HepG2 (cell line): ENCODE data around the gene SGK1. TPM values are rescaled to one million over a fixed set of nuclear protein-coding genes. Genes with fewer than 3 reads are reported as not detected.

Source experiments
- BCL6 ChIP-seq: IDR thresholded peaks from 2 replicates; pipeline ENCODE4 v1.6.1; 2016; ENCODE audit warnings: missing genetic modification reagents, missing compliant biosample characterization
- DR1 ChIP-seq: sonication (generic); formaldehyde crosslinking; IDR thresholded peaks from 2 replicates; pipeline ENCODE4 v1.8.0; 2021; ENCODE audit warnings: mild to moderate bottlenecking, missing genetic modification reagents, inconsistent platforms
- HOXA5 ChIP-seq: sonication (generic); formaldehyde crosslinking; IDR thresholded peaks from 2 replicates; pipeline ENCODE4 v1.4.0; 2020; ENCODE audit warnings: missing genetic modification reagents
- JARID2 ChIP-seq: sonication (generic); formaldehyde crosslinking; IDR thresholded peaks from 2 replicates; pipeline ENCODE4 v1.8.1; 2023; ENCODE audit warnings: missing genetic modification reagents, inconsistent platforms; ENCODE audit not compliant: insufficient replicate concordance
- RAD21 ChIP-seq: fragments of 450-650 bp; formaldehyde crosslinking; IDR thresholded peaks from 2 replicates; pipeline ENCODE4 v1.5.0; 2020; ENCODE audit warnings: mild to moderate bottlenecking
- RXRB ChIP-seq: IDR thresholded peaks from 2 replicates; pipeline ENCODE4 v1.6.1; 2016; ENCODE audit warnings: borderline replicate concordance, missing genetic modification reagents, missing compliant biosample characterization
- SAFB2 ChIP-seq: sonication (generic); formaldehyde crosslinking; IDR thresholded peaks from 2 replicates; pipeline ENCODE4 v1.5.1; 2020; ENCODE audit warnings: missing genetic modification reagents, low read depth, mild to moderate bottlenecking, borderline replicate concordance
- SNAPC4 ChIP-seq: sonication (generic); formaldehyde crosslinking; IDR thresholded peaks from 2 replicates; pipeline ENCODE4 v1.4.0; 2020; ENCODE audit warnings: mild to moderate bottlenecking, missing genetic modification reagents
- SRF ChIP-seq: IDR thresholded peaks from 2 replicates; pipeline ENCODE4 v1.6.1; 2011; ENCODE audit warnings: mild to moderate bottlenecking, low read depth, low read length, moderate library complexity
- ZNF17 ChIP-seq: sonication (generic); formaldehyde crosslinking; IDR thresholded peaks from 2 replicates; pipeline ENCODE4 v1.5.0; 2020; ENCODE audit warnings: mild to moderate bottlenecking, missing genetic modification reagents
- ZNF337 ChIP-seq: sonication (generic); formaldehyde crosslinking; IDR thresholded peaks from 2 replicates; pipeline ENCODE4 v1.5.1; 2020; ENCODE audit warnings: missing genetic modification reagents, low read depth, mild to moderate bottlenecking, borderline replicate concordance
- ZNF343 ChIP-seq: sonication (generic); formaldehyde crosslinking; IDR thresholded peaks from 2 replicates; pipeline ENCODE4 v1.4.0; 2020; ENCODE audit warnings: mild to moderate bottlenecking, missing genetic modification reagents
- ZNF557 ChIP-seq: sonication (generic); formaldehyde crosslinking; IDR thresholded peaks from 2 replicates; pipeline ENCODE4 v1.4.0; 2020; ENCODE audit warnings: missing genetic modification reagents
- ZNF563 ChIP-seq: sonication (generic); formaldehyde crosslinking; IDR thresholded peaks from 2 replicates; pipeline ENCODE4 v1.8.0; 2022; ENCODE audit warnings: mild to moderate bottlenecking, moderate library complexity, missing genetic modification reagents
- polyA plus RNA-seq, 8 experiments: library from polyadenylated mRNA; depleted of rRNA in 3 of 8; stranded (reverse) in 7 of 8; unstranded in 1 of 8; fragments of >200 nt; fragmentation: Illumina TruSeq in 4 of 8; extraction: Trizol in 4 of 8; gene quantifications; 2 replicates each; pipeline versions ENCODE4 v1.2.1 to v1.2.3, GENCODE V29; 2011 to 2016; ENCODE audit warnings: low read depth in 4 of 8, missing spikeins in 1 of 8, mixed read lengths in 1 of 8; ENCODE audit not compliant: insufficient read depth in 1 of 8
- total RNA-seq, 5 experiments: library from RNA; depleted of rRNA; stranded (reverse); fragments of >200 nt; fragmentation: Illumina TruSeq; extraction: Trizol; gene quantifications; 2 replicates each; pipeline ENCODE4 v1.2.3, GENCODE V29; 2016; ENCODE audit warnings: low read depth in 1 of 5
- TF ChIP-seq, protein P1 (sequence below): sonication (generic); formaldehyde crosslinking; IDR thresholded peaks from 2 replicates; pipeline ENCODE4 v1.4.0; 2020; ENCODE audit warnings: mild to moderate bottlenecking, missing genetic modification reagents
- TF ChIP-seq, protein P2 (sequence below): sonication (generic); formaldehyde crosslinking; IDR thresholded peaks from 2 replicates; pipeline ENCODE4 v1.4.0; 2020; ENCODE audit warnings: low read depth, mild to moderate bottlenecking, missing genetic modification reagents
- TF ChIP-seq, protein P3 (sequence below): sonication (generic); formaldehyde crosslinking; IDR thresholded peaks from 2 replicates; pipeline ENCODE4 v1.4.0; 2020; ENCODE audit warnings: missing genetic modification reagents, borderline replicate concordance

The SGK1 gene
- total and polyA plus RNA-seq, 2 of the 13 experiments (the other 11 are each of a cell fraction or from before 2014, with no cell fraction given) = 56.1 to 56.2 TPM

GRCh38 chr6:134174672-134175531, 143.0 kb downstream of the SGK1 start (continued):
- TF ChIP-seq HOXA5 = peak; percentile 84
- TF ChIP-seq, protein P1, sequence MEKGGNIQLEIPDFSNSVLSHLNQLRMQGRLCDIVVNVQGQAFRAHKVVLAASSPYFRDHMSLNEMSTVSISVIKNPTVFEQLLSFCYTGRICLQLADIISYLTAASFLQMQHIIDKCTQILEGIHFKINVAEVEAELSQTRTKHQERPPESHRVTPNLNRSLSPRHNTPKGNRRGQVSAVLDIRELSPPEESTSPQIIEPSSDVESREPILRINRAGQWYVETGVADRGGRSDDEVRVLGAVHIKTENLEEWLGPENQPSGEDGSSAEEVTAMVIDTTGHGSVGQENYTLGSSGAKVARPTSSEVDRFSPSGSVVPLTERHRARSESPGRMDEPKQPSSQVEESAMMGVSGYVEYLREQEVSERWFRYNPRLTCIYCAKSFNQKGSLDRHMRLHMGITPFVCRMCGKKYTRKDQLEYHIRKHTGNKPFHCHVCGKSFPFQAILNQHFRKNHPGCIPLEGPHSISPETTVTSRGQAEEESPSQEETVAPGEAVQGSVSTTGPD (CRISPR knock-in tag) = no peak
- TF ChIP-seq ZNF17 (CRISPR knock-in tag) = peak; percentile 71; the same call in 1 of the 2 replicates
- peak; percentile 61 for TF ChIP-seq BCL6
- no peak for TF ChIP-seq ZNF337 (CRISPR knock-in tag)
- peak; percentile 60; the same call in 1 of the 2 replicates for TF ChIP-seq SAFB2 (CRISPR knock-in tag)
- TF ChIP-seq RXRB = peak; percentile 79
- TF ChIP-seq JARID2 (CRISPR knock-in tag) = no peak
- no peak for TF ChIP-seq ZNF343 (CRISPR knock-in tag)
- no peak for TF ChIP-seq SNAPC4 (CRISPR knock-in tag)
- TF ChIP-seq SRF = no peak
- TF ChIP-seq ZNF557 (CRISPR knock-in tag) = peak; percentile 50; the same call in 1 of the 2 replicates
- peak; percentile 92 for TF ChIP-seq ZNF563 (CRISPR knock-in tag)
- peak; percentile 100 for TF ChIP-seq DR1 (CRISPR knock-in tag)
- TF ChIP-seq, protein P2, sequence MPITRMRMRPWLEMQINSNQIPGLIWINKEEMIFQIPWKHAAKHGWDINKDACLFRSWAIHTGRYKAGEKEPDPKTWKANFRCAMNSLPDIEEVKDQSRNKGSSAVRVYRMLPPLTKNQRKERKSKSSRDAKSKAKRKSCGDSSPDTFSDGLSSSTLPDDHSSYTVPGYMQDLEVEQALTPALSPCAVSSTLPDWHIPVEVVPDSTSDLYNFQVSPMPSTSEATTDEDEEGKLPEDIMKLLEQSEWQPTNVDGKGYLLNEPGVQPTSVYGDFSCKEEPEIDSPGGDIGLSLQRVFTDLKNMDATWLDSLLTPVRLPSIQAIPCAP (CRISPR knock-in tag) = no peak; the same call in 1 of the 2 replicates
- TF ChIP-seq, protein P3, sequence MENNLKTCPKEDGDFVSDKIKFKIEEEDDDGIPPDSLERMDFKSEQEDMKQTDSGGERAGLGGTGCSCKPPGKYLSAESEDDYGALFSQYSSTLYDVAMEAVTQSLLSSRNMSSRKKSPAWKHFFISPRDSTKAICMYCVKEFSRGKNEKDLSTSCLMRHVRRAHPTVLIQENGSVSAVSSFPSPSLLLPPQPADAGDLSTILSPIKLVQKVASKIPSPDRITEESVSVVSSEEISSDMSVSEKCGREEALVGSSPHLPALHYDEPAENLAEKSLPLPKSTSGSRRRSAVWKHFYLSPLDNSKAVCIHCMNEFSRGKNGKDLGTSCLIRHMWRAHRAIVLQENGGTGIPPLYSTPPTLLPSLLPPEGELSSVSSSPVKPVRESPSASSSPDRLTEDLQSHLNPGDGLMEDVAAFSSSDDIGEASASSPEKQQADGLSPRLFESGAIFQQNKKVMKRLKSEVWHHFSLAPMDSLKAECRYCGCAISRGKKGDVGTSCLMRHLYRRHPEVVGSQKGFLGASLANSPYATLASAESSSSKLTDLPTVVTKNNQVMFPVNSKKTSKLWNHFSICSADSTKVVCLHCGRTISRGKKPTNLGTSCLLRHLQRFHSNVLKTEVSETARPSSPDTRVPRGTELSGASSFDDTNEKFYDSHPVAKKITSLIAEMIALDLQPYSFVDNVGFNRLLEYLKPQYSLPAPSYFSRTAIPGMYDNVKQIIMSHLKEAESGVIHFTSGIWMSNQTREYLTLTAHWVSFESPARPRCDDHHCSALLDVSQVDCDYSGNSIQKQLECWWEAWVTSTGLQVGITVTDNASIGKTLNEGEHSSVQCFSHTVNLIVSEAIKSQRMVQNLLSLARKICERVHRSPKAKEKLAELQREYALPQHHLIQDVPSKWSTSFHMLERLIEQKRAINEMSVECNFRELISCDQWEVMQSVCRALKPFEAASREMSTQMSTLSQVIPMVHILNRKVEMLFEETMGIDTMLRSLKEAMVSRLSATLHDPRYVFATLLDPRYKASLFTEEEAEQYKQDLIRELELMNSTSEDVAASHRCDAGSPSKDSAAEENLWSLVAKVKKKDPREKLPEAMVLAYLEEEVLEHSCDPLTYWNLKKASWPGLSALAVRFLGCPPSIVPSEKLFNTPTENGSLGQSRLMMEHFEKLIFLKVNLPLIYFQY (CRISPR knock-in tag) = no peak; the same call in 1 of the 2 replicates
- TF ChIP-seq RAD21 = peak; percentile 76
